AG08395 (cell line): Measurements from ENCODE around the gene DNASE1.
"Not testable (repeated sequence)": the region's sequence is repeated elsewhere in the genome, so short reads cannot be mapped to it uniquely, and the experiment has no call there.

Experiments used
- DNase-seq: peaks from one replicate; pipeline ENCODE4 v3.0.0; 2012; ENCODE audit warnings: mixed read lengths, low spot score

DNASE1 gene

DNA sequence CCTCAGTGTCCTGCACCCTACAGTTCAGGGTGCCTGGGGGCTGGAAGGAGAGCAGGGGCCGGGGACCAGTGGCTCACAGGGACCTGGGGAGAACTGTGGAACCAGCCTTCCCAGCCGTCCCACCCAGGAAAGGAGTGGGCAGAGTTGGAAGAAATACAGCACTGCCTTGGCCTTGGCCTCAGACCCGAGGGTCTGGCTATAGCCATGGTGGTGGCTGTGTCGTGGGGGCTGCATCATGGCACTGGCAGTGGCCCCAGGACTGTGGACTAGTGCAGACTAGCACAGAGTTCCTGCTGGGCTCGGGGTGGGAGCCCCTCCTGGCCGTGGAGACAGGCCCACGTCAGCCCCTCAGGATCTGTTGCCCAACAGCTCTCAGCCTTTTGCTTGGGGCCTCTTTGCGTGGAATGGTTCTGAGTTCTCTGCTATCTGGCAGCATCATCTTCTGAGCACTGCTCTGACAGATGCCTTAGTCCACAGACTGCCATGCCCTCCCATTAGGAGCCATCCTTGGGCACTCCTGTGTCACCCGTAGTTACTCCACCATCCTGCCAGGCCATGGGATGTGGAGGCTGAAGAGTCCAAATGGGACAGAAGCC is 12.6 kb upstream of the DNASE1 start:
- no peak for DNase-seq

DNA sequence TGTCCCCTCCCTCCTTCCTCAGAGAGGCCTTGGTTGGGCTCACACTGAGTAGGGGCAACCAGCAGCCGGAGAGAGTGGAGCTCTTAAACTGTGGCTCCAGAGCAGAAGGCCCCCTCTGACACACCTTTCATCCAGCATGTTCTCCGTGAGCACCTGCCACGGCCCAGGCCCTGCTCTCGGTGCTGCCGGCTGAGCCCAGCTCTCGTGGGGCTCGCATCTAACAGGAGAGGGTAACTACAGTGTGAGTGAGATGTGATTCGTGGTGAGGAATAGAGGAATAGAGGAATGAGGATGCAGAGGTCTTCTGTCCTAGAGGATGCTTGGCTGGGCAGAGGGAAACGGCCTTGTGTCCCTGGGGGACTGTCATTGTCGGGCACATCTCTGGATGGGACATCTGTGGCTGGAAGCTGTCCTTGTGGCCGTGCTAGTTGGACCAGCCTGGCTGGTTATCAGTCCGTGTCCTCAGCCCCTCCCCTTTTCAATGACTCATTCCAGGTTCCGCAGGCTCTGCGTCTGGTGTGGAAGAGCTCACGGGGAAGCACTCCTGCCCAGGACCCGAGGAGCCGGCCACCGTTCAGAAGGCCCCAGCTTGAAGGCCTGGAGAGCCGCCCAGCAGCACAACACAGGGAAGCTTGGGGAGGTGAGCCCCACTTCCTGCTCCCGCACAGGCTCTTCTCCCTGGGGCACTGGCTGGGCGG is 11.9 kb upstream of the DNASE1 start:
- no peak for DNase-seq

DNA sequence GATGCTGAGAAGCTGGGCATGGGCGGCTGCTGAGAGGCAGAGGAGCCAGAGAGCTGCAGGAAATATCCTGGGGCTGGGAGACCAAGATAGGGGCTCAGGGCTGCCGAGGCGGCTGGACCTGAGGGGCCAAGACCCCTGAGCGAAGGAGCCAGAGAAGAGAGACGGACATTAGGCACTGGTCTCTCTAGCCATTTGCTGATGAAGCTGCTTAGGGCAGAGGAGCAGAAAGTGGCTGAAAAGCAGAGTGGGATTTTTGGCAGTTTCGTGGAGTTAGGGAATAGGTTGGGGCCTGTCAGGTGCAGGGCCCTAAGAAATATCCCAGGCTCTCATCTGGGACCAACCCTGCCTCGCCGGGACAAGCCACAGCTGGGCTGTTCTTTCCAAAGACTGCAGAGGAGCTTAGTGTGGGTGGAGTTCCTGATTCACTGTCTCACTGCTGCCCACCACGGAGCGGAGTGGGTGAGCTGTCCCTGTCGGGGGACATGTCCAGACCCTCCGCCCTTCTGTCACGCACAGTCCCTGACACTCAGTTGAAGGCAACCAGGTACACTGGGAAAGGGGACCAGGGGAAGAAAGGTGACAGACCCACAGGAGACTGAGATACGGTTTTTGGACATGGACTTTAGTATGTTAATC is 11.3 kb upstream of the DNASE1 start:
- DNase-seq: no peak

DNA sequence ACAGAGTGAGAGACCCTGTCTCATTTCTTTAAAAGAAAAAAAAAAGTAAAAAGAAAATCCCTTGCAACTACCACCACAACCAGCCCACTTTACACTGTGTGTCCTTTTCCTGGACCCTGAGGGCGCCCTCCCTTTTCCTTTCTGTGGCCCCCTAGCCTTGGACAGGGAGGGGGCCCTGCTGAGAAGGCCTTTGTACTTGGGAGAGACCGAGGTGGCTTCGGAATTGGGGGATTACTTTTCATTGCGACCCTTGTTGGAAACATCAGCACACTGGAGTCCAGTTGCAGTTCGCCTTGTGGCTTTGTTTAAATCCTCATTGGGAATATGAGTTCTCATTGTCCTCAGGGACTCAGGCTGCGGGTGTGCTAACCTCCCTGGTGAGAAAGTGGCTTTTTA is 9.4 kb upstream of the DNASE1 start:
- DNase-seq: no peak

DNA sequence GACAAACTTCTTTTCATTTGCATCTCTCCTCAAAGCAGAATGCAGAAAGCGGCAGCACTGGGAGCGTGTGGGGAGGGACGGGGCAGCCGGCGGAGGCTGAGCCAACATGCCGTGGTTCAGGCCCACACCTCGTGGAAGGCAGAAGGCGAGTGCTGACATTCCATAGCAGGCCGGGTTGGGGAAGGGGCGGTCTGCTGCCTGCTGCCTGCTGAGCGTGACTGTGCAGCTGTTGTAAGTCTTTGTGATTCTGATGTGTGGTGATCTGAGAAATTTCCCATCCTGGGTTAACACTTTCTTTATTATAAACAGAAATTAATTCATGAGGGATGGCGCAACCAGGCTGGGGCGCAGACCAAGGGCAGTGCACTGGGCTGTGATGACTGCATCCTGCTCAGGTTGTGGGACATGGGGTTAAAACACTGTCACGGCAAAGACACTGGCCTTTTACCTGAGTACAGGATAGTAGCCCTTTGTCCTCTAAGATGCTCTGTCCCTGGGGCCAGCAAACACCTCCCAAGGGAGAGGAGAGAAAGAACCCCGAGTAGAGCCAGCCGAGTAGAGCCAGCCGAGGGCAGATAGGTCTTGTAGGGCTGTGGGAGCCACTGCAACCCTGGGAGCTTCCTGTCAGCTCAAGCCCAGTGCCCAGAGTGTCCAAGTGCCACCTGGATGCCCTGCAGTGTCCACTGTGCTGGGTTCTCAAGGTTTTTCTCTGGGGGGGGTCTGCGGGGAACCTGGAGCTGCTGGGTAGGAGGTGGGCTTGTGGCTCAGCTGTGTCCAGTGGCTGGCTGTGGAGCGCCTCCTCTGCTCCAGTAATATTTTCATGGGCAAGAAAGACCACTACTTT is 8.8 kb upstream of the DNASE1 start:
- no peak for DNase-seq

DNA sequence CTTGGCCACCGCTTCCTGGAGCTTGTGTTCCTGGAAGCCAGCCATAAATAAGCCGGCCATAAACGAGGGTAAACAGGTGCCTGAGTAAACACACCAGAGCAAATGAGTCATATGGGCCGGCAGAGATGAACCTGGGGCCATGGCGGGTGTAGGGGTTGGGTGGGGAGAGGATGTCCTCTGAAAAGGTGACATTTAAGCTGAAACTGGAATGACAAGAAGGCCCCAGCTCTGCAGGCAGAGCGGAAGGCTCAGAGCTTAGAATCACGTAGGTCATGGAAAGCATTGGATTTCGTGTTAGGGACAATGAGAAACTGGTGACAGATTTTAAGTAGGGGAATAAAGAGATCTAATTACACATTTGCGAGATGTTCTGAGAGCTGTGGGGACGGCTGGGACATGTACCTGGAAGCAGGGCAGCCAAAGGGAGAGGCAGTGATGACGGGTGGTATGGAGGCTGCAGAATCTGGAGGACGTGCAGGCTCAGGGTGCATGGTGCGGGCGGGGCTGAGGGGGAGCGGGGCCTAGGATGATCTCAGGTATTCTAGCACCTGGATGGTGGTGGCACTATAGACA is 8.1 kb upstream of the DNASE1 start:
- no peak for DNase-seq

DNA sequence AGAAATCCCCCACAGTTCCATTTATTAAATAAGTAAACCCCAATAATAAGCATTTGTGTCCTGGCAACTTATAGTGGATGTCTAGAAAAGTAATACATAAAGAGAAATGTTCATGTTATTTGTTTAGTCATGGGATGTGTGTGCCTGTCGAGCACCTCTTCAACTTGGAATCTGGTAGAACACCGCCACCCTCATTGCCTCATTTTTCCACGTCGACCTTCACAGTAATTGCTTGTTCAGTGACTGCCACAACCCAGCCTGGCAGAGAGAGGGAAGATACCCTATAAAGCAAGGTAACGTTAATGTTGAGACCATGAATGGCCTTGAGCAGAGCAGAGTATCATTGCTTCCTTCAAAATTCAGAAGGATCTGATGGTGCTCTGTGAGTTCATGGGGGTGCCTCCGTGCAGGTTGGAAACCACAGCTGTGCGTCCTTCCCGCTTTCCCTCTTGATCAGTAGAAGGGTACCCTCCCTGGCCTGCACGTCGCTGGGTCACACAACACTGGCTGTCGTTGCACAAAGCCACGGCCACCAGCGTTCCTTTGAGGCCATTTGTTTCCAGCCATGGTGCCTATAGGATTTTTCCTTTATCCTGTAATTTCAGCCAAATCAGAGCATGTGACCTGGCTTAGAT is 3.7 kb upstream of the DNASE1 start:
- no peak for DNase-seq

DNA sequence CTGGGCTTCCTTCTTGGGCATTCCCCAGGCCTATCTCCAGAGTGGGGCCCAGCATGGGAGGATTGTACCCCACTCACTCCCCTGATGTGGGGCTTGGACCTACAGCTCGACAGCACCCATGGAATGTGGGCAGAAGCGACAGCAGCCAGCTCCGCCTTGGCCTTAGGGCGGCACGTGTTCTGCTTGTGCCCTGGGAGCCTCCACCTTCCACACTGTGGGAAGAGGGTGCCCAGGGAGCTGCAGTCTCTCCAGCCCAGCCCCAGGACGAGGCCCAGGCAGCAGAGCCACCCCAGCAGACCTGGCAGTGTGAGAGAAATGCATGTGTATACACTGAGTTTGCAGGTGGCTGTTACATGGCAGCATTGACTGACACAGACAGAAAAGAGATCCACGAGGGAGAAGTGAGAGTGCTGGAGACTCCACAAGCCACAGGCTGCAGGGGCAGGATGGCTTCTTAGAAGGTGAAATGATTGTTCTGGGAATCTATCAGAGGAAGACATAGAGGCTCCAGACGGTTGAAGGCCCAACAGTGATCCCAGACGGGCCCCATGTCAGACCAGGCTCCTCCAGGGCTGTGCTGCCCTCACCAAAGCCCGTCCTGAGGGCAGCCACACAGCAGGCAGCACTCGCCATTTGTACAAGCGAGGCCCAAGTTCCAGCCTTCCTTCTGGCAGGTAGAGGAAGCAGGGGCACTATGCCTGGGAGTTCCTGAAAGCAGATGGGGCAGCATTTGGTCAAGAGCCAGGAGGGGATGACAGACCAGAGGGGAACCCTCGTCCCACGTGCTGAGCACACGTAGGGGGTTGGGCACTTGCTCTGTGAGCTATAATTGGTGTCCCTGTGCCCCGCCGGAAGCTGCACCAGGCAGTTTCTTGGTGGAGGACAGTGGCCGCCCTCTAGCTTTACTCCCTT is 2.8 kb upstream of the DNASE1 start:
- no peak for DNase-seq

DNA sequence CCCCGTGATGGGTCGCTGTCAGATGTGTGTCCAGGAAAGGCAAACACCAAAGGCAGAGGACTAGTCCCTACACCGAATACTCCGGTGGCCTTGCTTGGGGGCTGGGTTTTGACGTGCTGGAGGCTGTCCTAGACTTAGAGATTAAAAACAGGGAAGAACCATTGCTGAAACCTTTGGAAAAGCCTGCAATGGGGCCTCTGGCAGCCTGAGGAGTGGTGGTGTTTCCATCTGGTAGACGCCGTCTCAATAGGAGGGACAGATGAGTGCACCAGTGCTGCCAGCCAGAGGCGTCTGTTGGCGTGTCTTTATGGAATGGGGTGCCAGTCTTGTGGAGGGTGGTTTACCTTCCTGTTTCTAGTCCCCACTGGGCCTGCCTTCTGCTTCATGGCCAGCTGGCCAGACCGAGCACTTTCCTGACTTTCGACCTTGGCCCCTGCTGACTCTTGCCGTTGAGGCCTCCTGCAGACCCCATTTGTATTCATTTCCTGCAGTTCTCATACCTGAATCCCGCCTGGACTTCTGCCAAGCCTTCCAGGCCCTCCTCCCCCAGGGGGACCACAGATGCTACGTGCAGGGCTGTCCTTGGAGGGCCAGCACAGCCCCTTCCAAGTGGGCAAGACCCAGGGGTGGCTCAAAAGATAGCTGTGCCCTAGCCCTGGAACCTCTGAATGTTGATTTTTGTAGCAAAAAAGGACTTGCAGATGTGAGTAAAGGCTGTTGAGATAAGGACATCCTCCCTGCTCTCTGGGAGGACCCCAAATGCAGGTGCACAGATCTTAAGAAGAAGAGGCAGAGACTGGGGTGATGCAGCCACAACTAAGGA is 1.9 kb upstream of the DNASE1 start:
- DNase-seq: no peak

DNA sequence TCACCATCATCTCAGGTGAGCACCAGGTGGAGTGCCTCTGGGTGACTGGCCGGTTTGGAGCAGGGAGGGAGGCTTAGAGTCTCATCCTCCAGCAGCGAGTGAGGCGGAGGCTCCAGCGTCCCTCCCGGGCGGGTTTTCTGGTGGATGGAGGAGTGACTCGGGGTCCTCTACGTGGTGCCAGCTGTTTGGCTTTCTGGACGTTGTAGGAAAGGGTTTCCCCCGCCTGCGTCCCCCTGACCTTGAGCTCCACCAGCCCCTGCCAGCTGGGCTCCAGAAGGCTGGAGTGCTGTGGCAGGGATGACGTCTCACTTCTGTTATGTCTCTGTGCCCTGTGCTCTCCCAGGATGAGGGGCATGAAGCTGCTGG is 522 bp downstream of the DNASE1 start:
- DNase-seq: no peak

DNA sequence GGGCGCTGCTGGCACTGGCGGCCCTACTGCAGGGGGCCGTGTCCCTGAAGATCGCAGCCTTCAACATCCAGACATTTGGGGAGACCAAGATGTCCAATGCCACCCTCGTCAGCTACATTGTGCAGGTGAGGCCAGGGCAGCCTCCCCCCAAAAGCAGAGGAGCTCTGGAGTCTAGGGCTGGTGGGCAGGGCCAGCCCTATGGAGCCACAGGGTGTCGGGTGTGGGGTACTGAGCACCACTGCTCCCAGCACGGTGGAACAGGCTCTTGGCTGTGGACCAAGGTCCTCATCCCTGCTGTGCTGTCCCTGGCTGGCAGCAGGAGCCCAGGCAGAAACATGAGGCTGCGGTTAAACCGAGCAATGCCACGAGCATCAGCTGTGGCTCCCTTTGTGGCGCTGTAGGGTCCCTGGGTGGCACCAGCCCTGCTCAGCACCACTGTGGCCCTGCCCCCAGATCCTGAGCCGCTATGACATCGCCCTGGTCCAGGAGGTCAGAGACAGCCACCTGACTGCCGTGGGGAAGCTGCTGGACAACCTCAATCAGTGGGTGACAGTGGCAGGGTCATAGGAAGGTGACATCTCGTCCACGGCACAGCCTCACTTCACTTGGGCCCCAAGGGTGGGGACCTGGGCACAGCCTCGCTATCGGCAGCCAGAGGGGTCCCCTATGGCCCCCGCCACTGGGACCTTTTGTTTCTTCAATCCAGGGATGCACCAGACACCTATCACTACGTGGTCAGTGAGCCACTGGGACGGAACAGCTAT is 1.1 kb downstream of the DNASE1 start:
- DNase-seq: no peak

DNA sequence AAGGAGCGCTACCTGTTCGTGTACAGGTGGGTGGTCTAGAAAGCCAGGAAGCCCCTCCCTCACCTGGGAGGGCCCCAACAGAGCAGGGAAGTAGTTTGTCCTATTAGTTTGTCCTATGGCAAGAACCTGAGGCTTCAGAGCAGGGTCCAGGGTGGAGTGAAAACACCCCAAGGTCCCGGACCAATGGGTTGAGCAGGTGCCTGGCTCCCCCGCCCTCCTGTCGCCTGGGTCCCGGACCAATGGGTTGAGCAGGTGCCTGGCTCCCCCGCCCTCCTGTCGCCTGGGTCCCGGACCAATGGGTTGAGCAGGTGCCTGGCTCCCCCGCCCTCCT is 1.6 kb downstream of the DNASE1 start:
- not testable (repeated sequence) for DNase-seq

DNA sequence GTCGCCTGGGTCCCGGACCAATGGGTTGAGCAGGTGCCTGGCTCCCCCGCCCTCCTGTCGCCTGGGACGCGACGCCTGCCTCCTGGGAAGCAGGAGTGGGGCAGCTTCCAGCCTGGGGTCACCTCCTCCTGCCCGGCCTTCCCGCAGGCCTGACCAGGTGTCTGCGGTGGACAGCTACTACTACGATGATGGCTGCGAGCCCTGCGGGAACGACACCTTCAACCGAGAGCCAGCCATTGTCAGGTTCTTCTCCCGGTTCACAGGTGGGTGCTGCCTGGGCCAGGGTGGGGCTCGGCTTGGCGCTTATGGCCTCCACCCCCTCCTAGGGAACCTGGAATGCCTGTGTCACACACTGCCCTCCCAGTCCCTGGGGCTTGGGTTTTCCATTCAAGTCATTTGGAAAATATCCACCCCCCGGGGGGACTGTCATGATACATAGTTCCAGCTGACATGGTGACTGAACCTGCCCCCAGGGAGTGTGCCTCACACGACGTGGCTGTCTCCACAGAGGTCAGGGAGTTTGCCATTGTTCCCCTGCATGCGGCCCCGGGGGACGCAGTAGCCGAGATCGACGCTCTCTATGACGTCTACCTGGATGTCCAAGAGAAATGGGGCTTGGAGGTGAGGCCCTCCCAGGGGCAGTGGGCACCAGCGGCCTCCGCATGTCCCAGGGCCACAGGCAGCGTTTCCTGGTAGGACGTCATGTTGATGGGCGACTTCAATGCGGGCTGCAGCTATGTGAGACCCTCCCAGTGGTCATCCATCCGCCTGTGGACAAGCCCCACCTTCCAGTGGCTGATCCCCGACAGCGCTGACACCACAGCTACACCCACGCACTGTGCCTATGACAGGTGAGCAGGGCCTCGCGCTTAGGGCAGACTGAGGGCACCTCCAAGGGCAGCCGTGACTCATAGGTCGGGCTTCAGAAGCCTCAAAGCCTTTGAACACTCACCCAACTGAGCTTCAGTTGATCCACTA is 2.3 kb downstream of the DNASE1 start:
- no peak for DNase-seq

DNA sequence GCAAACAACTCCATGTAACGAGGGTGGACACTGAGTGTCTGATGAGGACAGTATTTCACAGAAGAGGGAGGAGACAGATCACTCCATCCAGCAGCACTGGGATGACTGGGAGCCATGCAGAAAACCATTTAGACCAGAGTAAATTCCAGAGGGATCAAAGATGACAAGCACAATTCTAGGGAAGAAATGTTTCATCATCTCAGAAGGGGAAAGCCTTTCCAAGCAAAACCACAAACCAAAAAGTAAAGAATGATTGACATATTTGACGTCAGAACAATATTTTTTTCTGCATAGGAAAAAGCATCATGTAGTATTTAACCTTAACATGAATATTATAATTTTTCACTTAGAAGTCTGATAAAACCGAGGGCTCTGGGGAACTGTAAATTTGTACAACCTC is 4.8 kb downstream of the DNASE1 start:
- DNase-seq: peak; percentile 45

DNA sequence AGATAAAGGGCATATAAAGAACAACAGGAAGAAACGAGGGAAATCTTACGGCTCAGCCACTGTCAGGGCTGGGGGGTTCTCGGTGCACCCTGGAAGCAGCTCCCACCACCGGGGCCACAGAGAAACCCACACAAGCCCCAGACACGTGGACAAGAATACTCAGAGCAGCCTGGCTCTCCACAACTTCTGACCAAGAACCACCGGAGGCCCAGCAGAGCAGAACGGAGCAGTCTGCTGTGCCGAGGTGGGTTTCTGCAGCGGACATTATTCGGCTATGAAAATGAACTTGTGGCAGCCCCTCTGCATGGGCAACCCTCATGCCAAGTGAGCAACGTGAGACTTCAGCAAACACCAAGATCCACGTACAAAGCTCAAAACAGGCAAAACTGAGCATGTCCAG is 6.8 kb downstream of the DNASE1 start:
- no peak for DNase-seq

DNA sequence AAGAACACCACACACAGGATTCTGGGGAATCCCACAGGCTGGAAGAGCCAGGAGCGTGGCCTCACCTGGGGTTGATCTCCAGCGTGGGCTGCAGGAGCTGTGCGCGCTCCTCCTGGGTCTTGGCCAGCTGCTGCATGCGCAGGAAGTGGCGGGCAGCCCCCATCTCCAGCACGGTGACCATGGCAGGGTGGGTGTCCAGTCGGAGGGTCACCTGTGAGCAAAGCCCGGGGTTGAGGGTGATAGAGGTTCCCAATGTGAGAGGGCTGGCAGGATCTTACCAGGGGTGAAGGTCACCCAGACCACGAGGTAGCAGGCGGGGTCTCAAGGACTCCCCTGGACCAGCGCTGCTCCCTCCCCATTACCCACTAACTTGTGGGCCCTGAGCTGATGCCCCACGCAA is 7.4 kb downstream of the DNASE1 start:
- no peak for DNase-seq

DNA sequence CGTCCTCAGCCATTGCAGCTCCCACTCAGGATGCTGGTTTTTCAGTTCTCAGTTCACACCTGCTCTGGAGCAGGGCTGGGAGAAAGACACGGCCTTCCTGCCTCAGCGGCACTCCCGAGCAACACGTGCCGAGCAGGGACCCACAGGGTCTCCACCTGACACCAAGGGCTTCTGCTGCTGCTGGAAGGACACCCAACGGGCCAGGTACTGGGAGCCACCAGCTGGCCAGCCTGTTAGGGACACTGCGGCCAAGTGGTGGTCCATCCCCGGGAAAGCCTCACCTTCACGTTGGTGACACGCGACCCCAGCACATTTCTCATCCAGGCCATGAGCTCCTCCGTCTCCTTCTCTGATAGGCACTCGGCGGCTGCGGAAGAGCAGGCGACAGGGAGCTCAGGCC is 8.1 kb downstream of the DNASE1 start:
- DNase-seq: no peak

DNA sequence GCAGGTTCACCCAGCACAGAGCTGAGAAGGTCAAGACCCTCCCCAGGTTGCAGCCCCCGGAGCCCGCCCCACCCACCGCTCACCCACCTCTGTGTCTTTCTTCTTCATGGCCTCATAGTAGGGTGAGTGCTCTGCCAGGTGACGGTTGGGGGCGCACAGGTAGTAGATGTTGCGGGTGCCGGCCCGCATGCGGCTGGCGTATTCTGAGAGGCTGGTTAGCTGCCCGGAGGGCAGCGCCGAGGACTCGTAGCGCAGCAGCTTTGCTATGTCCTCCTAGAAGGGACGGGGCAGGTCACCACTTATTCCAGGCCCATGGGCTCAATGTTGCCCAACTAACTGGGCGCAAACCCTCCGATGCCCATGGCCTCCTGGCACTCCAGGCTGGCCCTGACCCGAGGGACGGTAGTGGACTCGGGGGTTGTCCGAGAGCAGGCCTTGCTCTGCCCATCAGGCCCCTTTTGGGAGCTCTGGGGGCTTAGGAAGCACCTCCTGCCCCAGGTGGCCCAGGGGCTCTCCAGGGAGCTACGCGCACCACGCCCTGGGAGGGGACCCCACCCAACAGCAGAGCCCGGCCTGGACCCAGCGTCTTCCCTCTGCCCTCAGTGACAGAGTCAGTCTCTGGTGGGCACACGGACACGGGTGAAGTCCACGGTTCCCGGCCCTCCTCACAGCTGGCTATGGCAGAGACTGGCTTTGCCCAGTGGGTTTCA is 9.9 kb downstream of the DNASE1 start:
- no peak for DNase-seq
